Chondrocyte (in vitro differentiated cells): ENCODE data around the gene MRPL18. TPM values are rescaled to one million over a fixed set of nuclear protein-coding genes. Genes with fewer than 3 reads are reported as not detected.
A peak's percentile ranks its signal among the peaks of the same experiment; 100 is the strongest.

Experiments
- DNase-seq: peaks from one replicate; pipeline ENCODE4 v3.0.0; 2021; ENCODE audit warnings: mixed read lengths, low spot score
- H3K27ac Mint-ChIP-seq: one replicate; pipeline ENCODE4 v1.8.0; 2021; ENCODE audit warnings: mild to moderate bottlenecking, moderate library complexity, mixed read lengths; ENCODE audit not compliant: unreplicated experiment
- H3K27me3 Mint-ChIP-seq: 2 replicates; pipeline ENCODE4 v1.8.0; 2021; ENCODE audit warnings: low read depth, mixed read lengths
- H3K36me3 Mint-ChIP-seq: 2 replicates; pipeline ENCODE4 v1.8.0; 2021; ENCODE audit warnings: low read depth, mixed read lengths
- H3K4me1 Mint-ChIP-seq: 2 replicates; pipeline ENCODE4 v1.8.0; 2021; ENCODE audit warnings: low read depth, mild to moderate bottlenecking, mixed read lengths
- H3K4me3 Mint-ChIP-seq: one replicate; pipeline ENCODE4 v1.8.0; 2021; ENCODE audit warnings: mild to moderate bottlenecking, moderate library complexity, mixed read lengths; ENCODE audit not compliant: unreplicated experiment
- H3K9me3 Mint-ChIP-seq: 2 replicates; pipeline ENCODE4 v1.8.0; 2021; ENCODE audit warnings: low read depth, mixed read lengths
- total RNA-seq: library from RNA; stranded (reverse); gene quantifications from 3 replicates; pipeline ENCODE4 v1.2.1, GENCODE V29; 2021
- TF ChIP-seq, protein P1 (sequence below): fragments of 200-600 bp; sonication (generic); IDR thresholded peaks from 2 replicates; pipeline ENCODE4 v1.5.0; 2021; ENCODE audit warnings: antibody characterized with exemption, mild to moderate bottlenecking, moderate library complexity

MRPL18 gene
- total RNA-seq, 1 donor from 2014 or later = 53.1 TPM

DNA sequence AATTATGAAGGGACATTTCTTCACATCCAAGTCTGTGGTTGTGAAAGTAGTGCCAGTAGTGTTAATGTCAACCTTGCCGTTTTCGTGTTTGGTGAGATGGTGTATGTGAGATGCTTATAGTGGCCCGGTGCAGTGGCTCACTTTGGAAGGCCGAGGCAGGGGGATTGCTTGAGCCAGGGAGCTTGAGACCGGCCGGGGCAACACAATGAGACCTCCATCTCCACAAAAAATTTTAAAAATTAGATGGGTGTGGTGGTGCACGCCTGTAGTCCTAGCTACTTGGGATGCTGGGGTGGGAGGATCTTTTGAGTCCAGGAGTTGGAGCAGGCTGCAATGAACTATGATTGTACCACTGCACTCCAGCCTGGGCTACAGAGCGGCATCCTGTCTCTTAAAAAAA is 47.2 kb downstream of the MRPL18 start:
- DNase-seq = no peak
- Mint-ChIP-seq H3K4me3 (no peak overlapping the region), H3K4me1 (no peaks in the 10 kb centered on the region), H3K27ac (no peak overlapping the region), H3K27me3 (no peaks in the 10 kb centered on the region), H3K9me3 (no peaks in the 10 kb centered on the region), H3K36me3 (no peaks in the 10 kb centered on the region)
- TF ChIP-seq, protein P1, sequence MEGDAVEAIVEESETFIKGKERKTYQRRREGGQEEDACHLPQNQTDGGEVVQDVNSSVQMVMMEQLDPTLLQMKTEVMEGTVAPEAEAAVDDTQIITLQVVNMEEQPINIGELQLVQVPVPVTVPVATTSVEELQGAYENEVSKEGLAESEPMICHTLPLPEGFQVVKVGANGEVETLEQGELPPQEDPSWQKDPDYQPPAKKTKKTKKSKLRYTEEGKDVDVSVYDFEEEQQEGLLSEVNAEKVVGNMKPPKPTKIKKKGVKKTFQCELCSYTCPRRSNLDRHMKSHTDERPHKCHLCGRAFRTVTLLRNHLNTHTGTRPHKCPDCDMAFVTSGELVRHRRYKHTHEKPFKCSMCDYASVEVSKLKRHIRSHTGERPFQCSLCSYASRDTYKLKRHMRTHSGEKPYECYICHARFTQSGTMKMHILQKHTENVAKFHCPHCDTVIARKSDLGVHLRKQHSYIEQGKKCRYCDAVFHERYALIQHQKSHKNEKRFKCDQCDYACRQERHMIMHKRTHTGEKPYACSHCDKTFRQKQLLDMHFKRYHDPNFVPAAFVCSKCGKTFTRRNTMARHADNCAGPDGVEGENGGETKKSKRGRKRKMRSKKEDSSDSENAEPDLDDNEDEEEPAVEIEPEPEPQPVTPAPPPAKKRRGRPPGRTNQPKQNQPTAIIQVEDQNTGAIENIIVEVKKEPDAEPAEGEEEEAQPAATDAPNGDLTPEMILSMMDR = no peak

GRCh38 chr6:159838020-159838744 is 47.9 kb downstream of the MRPL18 start:
- Mint-ChIP-seq H3K4me3 (no peak overlapping the region), H3K27me3 (no peaks in the 10 kb centered on the region), H3K36me3 (no peaks in the 10 kb centered on the region), H3K4me1 (no peaks in the 10 kb centered on the region), H3K27ac (no peak overlapping the region), H3K9me3 (no peaks in the 10 kb centered on the region)
- DNase-seq = no peak
- TF ChIP-seq, protein P1 = no peak

GRCh38 chr6:159842035-159842434 is 51.8 kb downstream of the MRPL18 start:
- Mint-ChIP-seq H3K27me3 (no peaks in the 10 kb centered on the region), H3K36me3 (no peaks in the 10 kb centered on the region), H3K27ac (no peak overlapping the region), H3K9me3 (no peaks in the 10 kb centered on the region), H3K4me1 (no peaks in the 10 kb centered on the region), H3K4me3 (no peak overlapping the region)
- no peak for DNase-seq
- TF ChIP-seq, protein P1 = peak; percentile 59

DNA sequence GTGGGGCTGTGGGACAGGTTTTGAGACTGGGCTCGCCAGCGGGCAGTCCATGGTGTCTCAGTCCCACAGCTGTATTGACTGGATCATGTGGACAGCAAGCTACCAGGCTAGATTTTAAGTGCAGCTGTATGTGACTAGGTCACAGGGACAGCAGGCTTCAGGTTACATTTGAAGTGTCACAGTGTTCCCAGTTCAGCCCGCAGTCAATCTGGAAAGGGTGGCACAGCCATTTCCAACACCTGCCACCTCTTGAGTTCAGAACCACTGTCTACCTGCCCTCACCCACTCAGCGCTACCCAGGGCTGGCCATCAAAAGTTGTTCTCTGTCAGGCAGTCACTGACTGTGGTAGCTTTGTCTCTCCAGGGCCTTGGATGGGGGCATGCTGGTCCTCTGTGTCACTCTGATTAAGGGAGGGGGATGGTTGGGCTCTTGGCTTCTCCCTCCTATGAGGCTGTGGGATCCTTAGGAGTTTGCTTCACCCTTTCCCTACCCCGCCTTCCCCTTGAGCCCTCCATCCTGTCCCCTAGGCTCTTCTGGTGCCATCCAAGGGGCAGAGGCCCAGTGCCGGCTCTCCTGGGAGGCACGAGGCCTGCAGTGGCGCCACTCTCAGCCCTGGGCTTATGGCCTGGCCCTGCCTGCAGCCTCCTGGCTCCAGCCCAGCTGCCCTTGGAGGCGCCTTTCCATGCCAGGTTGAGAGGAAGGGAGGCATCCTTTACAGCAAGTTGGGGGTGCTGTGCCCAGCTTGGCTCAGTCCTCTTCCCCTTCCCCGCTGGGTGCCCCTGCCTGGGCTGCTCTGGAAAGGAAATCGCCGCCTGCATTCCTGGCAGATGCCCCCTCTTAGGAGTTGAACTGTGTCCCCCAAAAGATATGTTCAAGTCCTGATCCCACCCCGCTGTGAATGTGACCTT is 54.7 kb downstream of the MRPL18 start:
- H3K36me3 Mint-ChIP-seq = no peaks in the 10 kb centered on the region
- no peaks in the 10 kb centered on the region for H3K9me3 Mint-ChIP-seq
- H3K4me3 Mint-ChIP-seq = no peak overlapping the region
- TF ChIP-seq, protein P1 = no peak
- no peak overlapping the region for H3K27ac Mint-ChIP-seq
- DNase-seq = no peak
- no peaks in the 10 kb centered on the region for H3K4me1 Mint-ChIP-seq
- H3K27me3 Mint-ChIP-seq = peaks cover under 1% of the 10 kb centered on the region

Other genes starting within 250 kb of the MRPL18 start
- 57.1 to 87.3 TPM (median 61.5 TPM) in 3 replicates for gene SOD2, start 97.2 kb upstream of the MRPL18 start, total RNA-seq
- gene WTAP, start 63.0 kb upstream of the MRPL18 start, total RNA-seq = 65.0 to 72.3 TPM (median 65.9 TPM) in 3 replicates
- gene ACAT2, start 28.4 kb upstream of the MRPL18 start, total RNA-seq = 36.0 to 43.5 TPM (median 38.4 TPM) in 3 replicates
- gene TCP1, start 865 bp upstream of the MRPL18 start, total RNA-seq = 169 to 200 TPM (median 175 TPM) in 3 replicates
- not detected in 3 replicates for gene PNLDC1, start 9.8 kb downstream of the MRPL18 start, total RNA-seq
- not detected in 3 replicates for gene MAS1, start 100.5 kb downstream of the MRPL18 start, total RNA-seq
- 205 to 247 TPM (median 242 TPM) in 3 replicates for gene IGF2R, start 178.6 kb downstream of the MRPL18 start, total RNA-seq